DND-41 (cell line): ENCODE measurements around the gene GNMT.

Experiments
- EZH2 ChIP-seq: IDR thresholded peaks from 3 replicates; pipeline ENCODE4 v1.6.1; 2012; ENCODE audit warnings: borderline replicate concordance, low read depth, mild to moderate bottlenecking, moderate library complexity, low read length, inconsistent platforms; ENCODE audit not compliant: severe bottlenecking
- TF ChIP-seq, protein P1 (sequence below): IDR thresholded peaks from 2 replicates; pipeline ENCODE4 v1.5.1; 2012; ENCODE audit warnings: borderline replicate concordance, low read length, moderate library complexity, mild to moderate bottlenecking; ENCODE audit not compliant: poor library complexity, severe bottlenecking; ENCODE audit errors: extremely low read depth

- TF ChIP-seq, protein P1, sequence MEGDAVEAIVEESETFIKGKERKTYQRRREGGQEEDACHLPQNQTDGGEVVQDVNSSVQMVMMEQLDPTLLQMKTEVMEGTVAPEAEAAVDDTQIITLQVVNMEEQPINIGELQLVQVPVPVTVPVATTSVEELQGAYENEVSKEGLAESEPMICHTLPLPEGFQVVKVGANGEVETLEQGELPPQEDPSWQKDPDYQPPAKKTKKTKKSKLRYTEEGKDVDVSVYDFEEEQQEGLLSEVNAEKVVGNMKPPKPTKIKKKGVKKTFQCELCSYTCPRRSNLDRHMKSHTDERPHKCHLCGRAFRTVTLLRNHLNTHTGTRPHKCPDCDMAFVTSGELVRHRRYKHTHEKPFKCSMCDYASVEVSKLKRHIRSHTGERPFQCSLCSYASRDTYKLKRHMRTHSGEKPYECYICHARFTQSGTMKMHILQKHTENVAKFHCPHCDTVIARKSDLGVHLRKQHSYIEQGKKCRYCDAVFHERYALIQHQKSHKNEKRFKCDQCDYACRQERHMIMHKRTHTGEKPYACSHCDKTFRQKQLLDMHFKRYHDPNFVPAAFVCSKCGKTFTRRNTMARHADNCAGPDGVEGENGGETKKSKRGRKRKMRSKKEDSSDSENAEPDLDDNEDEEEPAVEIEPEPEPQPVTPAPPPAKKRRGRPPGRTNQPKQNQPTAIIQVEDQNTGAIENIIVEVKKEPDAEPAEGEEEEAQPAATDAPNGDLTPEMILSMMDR: no peak
- TF ChIP-seq EZH2: no peak
Observed at GRCh38 chr6:42938428-42938796, 22.1 kb upstream of the GNMT start.
